ENCODE data around the gene C1S. TPM values are rescaled to one million over a fixed set of nuclear protein-coding genes. Genes with fewer than 3 reads are reported as not detected.
"Not testable (repeated sequence)": the region's sequence is repeated elsewhere in the genome, so short reads cannot be mapped to it uniquely, and the experiment has no call there.

Gene C1S
- total and polyA plus RNA-seq, 12 donors, result 51.5 to 582 (median 231) TPM

DNA sequence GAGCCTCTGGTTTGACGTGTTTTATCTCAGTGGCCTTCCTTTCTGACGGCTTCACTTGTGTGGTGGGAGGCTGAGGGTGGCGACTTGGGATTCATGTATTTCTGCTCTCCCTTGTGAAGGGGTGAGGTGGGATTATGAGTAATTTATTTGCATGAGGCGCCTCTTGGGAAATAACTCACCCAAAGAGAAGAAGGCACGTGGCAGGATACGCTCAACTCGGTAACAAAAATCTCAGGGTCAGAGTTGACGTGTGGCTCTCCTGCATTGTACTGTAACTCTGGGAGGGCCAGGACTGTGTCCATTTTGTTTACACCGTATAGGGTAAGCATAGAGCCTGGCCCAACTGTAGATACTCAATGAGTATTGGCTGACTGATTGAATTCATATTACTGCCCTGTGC, 14.6 kb upstream of the C1S start:
- DNase-seq, result no peak
- TF ChIP-seq POLR2A (IDR thresholded peaks at IDR 0.05), result no peak
- Histone ChIP-seq H3K27ac (no peak overlapping the region), H3K36me3 (replicated peaks in 1 of 2) (no peaks in the 10 kb centered on the region), H3K9me3 (replicated peaks in 1 of 3) (no peaks in the 10 kb centered on the region), H3K4me1 (replicated peaks in 1 of 2) (peaks cover 0 to 5% of the 10 kb centered on the region in 2 donors), H3K4me3 (no peak overlapping the region), H3K27me3 (no peaks in the 10 kb centered on the region)
- intact Hi-C loops (cut with DNase I), result no loop called here
- WGBS, 4 donors, result 85 to 89% (median 87%) methylated on average over 9 of the region's 9 CpGs

DNA sequence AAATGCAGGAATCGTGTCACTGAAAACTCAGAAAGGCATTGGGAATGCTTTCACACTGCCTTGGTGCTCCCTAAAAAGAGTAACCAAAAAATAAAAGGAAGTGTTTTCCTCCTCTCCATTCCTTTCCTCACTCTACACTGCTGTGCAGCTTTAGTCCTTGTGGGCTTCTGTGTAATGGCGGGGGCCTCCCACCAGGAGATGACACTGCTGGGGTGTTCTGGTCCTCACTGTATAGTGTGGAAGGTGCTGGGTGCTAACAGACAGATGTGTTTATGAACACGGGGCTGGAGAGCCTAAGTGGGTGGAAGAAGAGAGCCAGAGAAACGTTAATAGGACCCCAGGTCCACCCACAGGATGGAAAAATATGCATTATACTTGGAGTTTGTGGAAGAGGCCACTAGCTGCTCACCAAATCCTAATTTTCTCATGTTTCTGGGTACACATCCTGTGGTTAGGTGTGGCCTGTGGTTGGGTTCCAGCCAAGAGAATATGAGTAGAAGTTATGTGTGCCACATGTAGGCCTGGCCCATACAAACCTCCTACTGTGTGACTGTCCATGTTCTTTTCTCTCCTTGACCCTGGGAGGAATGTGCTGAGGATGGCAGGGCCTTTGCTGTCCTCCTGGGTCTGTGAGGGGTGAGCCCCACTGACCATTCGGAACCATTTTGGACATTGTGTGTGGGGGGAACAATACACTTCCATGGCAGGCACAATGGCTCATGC, 14.0 kb upstream of the C1S start:
- Histone ChIP-seq H3K27ac (no peak overlapping the region), H3K4me1 (replicated peaks in 1 of 2) (peaks cover 0 to 5% of the 10 kb centered on the region in 2 donors), H3K36me3 (replicated peaks in 1 of 2) (no peaks in the 10 kb centered on the region), H3K4me3 (no peak overlapping the region), H3K27me3 (no peaks in the 10 kb centered on the region), H3K9me3 (replicated peaks in 1 of 3) (no peaks in the 10 kb centered on the region)
- WGBS, 4 donors, result 78 to 86% (median 83%) methylated on average over 4 to 5 of the region's 5 CpGs
- intact Hi-C loops (cut with DNase I), result no loop called here
- TF ChIP-seq POLR2A (IDR thresholded peaks at IDR 0.05), result no peak
- TF ChIP-seq, protein P1, sequence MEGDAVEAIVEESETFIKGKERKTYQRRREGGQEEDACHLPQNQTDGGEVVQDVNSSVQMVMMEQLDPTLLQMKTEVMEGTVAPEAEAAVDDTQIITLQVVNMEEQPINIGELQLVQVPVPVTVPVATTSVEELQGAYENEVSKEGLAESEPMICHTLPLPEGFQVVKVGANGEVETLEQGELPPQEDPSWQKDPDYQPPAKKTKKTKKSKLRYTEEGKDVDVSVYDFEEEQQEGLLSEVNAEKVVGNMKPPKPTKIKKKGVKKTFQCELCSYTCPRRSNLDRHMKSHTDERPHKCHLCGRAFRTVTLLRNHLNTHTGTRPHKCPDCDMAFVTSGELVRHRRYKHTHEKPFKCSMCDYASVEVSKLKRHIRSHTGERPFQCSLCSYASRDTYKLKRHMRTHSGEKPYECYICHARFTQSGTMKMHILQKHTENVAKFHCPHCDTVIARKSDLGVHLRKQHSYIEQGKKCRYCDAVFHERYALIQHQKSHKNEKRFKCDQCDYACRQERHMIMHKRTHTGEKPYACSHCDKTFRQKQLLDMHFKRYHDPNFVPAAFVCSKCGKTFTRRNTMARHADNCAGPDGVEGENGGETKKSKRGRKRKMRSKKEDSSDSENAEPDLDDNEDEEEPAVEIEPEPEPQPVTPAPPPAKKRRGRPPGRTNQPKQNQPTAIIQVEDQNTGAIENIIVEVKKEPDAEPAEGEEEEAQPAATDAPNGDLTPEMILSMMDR (IDR thresholded peaks at IDR 0.05), result no peak
- DNase-seq, result no peak

DNA sequence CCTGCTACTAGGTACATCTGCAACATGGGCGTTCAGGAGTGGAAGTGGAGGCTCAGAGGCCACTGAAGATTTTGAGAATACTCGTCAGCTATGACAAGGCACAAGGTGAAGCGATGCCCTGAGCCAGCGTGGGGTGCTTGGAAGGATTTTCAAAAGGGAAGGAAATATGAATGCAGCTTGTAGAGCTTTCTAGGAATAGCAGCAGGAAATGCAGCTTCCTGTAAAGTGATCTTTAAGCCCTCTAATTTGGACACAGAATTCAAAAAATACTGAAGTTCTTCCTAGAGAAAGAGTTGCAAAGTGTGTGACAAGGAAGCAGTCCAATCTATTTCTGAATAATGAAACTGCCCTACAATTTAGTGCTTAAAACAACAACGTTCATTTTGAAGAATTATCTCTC, 13.2 kb upstream of the C1S start:
- no peak for DNase-seq
- Histone ChIP-seq H3K9me3 (replicated peaks in 1 of 3) (no peaks in the 10 kb centered on the region), H3K4me3 (no peak overlapping the region), H3K36me3 (replicated peaks in 1 of 2) (no peaks in the 10 kb centered on the region), H3K4me1 (replicated peaks in 1 of 2) (peaks cover 0 to 5% of the 10 kb centered on the region in 2 donors), H3K27me3 (no peaks in the 10 kb centered on the region), H3K27ac (no peak overlapping the region)
- WGBS, 4 donors, result 46 to 58% (median 51%) methylated on average over 5 of the region's 5 CpGs
- TF ChIP-seq, protein P1 (IDR thresholded peaks at IDR 0.05), result no peak
- TF ChIP-seq POLR2A (IDR thresholded peaks at IDR 0.05), result no peak
- intact Hi-C loops (cut with DNase I), result no loop called here

DNA sequence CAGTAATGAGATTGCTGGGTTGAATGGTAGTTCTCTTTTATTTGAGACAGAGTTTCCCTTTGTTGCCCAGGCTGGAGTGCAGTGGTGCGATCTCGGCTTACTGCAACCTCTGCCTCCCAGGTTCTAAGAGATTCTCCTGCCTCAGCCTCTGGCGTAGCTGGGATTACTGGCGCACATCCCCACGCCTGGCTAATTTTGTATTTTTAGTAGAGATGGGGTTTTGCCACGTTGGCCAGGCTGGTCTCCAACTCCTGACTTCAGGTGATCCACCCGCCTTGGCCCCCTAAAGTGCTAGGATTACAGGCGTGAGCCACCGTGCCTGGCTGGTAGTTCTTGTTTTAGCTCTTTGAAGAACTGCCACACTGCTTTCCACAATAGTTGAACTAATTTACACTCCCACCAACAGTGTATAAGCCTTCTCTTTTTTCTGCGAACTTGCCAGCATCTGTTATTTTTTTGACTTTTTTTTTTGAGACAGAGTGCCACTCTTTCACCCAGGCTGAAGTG, 11.0 kb upstream of the C1S start:
- intact Hi-C loops (cut with DNase I); H3K27me3 ChIP-seq; DNase-seq; H3K36me3 ChIP-seq (replicated peaks in 1 of 2); H3K4me1 ChIP-seq (replicated peaks in 1 of 2); H3K4me3 ChIP-seq; H3K27ac ChIP-seq; H3K9me3 ChIP-seq (replicated peaks in 1 of 3): not testable (repeated sequence)
- WGBS, 4 donors, result 83 to 90% (median 89%) methylated on average over 10 of the region's 10 CpGs

DNA sequence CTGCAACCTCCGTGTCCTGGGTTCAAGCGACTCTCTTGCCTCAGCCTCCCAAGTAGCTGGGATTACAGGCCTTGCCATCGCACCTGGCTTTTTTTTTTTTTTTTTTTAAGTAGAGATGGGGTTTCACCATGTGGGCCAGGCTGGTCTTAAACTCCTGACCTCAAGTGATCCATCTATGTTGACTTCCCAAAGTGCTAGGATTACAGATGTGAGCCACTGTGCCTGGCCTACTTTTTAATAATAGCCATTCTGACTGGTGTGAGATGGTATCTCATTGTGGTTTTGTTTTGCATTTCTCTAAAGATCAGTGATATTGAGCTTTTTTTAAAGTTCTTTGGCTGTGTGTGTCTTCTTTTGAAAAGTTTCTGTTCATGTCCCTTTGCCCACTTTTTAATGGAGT, 10.5 kb upstream of the C1S start:
- H3K4me3 ChIP-seq; DNase-seq; intact Hi-C loops (cut with DNase I); H3K9me3 ChIP-seq (replicated peaks in 1 of 3); H3K27ac ChIP-seq; H3K27me3 ChIP-seq; H3K36me3 ChIP-seq (replicated peaks in 1 of 2); H3K4me1 ChIP-seq (replicated peaks in 1 of 2): not testable (repeated sequence)
- 90 to 98% (median 95%) methylated on average over 3 of the region's 3 CpGs for WGBS, 4 donors

DNA sequence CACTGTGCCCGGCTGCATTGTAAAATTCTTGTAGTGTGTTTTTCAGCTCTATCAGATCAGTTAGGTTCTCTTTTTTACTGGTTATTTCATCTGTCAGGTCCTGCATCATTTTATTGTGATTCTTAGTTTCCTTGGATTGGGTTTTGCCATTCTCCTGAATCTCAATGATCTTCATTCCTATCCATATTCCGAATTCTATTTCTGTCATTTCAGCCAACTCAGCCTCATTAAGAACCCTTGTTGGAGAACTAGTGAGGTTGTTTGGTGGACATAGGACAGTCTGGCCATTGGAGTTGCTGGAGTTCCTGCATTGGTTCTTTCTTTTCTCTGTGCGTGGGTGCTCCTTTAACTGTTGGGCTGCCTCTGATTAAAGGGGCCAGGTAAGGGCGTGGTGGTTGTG, 5.6 kb upstream of the C1S start:
- intact Hi-C loops (cut with DNase I), result no loop called here
- Histone ChIP-seq H3K9me3 (replicated peaks in 1 of 3) (no peaks in the 10 kb centered on the region), H3K4me1 (replicated peaks in 1 of 2) (peaks cover 3 to 6% of the 10 kb centered on the region in 2 donors), H3K27ac (no peak overlapping the region), H3K27me3 (no peaks in the 10 kb centered on the region), H3K4me3 (no peak overlapping the region), H3K36me3 (replicated peaks in 1 of 2) (no peaks in the 10 kb centered on the region)
- WGBS, 4 donors, result 81 to 96% (median 87%) methylated on average over 3 to 4 of the region's 4 CpGs
- DNase-seq, result no peak
- TF ChIP-seq POLR2A (IDR thresholded peaks at IDR 0.05), result no peak
- TF ChIP-seq, protein P1 (IDR thresholded peaks at IDR 0.05), result no peak

DNA sequence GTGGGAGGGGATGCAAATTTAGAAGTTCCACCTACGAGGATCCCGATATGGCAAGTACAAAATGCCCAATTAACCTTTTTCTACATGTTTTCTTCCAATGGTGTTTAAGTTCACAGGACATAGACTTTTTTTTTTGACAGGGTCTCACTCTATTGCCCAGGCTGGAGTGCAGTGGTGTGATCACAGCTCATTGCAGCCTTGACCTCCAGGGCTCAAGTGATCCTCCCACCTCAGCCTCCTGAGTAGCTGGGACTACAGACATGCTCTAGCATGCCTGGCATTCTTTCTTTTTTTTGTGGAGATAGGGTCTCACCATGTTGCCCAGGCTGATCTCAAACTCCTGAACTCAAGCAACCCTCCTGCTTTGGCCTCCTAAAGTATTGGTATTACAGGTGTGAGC, 4.8 kb upstream of the C1S start:
- H3K27ac ChIP-seq; DNase-seq; H3K27me3 ChIP-seq; H3K4me3 ChIP-seq; H3K9me3 ChIP-seq (replicated peaks in 1 of 3); H3K36me3 ChIP-seq (replicated peaks in 1 of 2); intact Hi-C loops (cut with DNase I): not testable (repeated sequence)
- WGBS, 4 donors, result 90 to 100% (median 94%) methylated on average over 2 of the region's 2 CpGs
- H3K4me1 ChIP-seq (replicated peaks in 1 of 2), result peaks cover 6 to 10% of the 10 kb centered on the region in 2 donors

Measured in adrenal gland (tissue), 12 donors.